ENCODE results near the gene PRICKLE3.

GRCh38 chrX:49164589-49165360 lies 21.4 kb downstream of the PRICKLE3 start:
- no peak for TF ChIP-seq CTCF (conservative IDR thresholded peaks at IDR 0.05; ENCODE audit: low read length)
- TF ChIP-seq EZH2phosphoT487 (IDR thresholded peaks at IDR 0.05; ENCODE audit: borderline replicate concordance, low read depth, low read length): no peak
